ENCODE data around the gene PANK1.

GRCh38 chr10:89642193-89642592 is 2.8 kb downstream of the PANK1 start:
- TF ChIP-seq, protein P1, sequence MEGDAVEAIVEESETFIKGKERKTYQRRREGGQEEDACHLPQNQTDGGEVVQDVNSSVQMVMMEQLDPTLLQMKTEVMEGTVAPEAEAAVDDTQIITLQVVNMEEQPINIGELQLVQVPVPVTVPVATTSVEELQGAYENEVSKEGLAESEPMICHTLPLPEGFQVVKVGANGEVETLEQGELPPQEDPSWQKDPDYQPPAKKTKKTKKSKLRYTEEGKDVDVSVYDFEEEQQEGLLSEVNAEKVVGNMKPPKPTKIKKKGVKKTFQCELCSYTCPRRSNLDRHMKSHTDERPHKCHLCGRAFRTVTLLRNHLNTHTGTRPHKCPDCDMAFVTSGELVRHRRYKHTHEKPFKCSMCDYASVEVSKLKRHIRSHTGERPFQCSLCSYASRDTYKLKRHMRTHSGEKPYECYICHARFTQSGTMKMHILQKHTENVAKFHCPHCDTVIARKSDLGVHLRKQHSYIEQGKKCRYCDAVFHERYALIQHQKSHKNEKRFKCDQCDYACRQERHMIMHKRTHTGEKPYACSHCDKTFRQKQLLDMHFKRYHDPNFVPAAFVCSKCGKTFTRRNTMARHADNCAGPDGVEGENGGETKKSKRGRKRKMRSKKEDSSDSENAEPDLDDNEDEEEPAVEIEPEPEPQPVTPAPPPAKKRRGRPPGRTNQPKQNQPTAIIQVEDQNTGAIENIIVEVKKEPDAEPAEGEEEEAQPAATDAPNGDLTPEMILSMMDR (IDR thresholded peaks at IDR 0.05) = no peak
- TF ChIP-seq POLR2A (IDR thresholded peaks at IDR 0.05) = no peak

Data from testis (tissue), 2 donors.